ENCODE measurements around the gene TEAD2.
"Not testable (repeated sequence)": the region's sequence is repeated elsewhere in the genome, so short reads cannot be mapped to it uniquely, and the experiment has no call there.

DNA sequence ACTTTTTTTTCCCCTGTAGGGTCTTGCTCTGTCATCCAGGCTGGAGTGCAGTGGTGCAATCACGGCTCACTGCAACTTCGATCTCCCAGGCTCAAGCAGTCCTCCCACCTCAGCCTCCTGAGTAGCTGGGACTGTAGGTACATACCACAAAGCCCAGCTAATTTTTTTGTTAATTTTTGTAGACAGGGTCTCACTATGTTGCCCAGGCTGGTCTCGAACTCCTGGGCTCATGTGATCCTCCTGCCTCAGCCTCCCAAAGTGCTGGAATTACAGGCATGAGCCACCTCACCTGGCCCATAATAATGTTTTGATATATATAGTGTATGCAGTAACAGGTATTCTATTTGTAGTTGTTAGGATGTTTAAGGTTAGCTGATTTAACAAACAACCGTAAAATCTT, 31.0 kb downstream of the TEAD2 start:
- TF ChIP-seq CTCF, POLR2A (IDR thresholded peaks at IDR 0.05): not testable (repeated sequence)

Data from lower leg skin (tissue), 3 donors.